GM23338 (cell line): ENCODE results near the gene UBN1. TPM values are rescaled to one million over a fixed set of nuclear protein-coding genes. Genes with fewer than 3 reads are reported as not detected.

Experiments
- ATAC-seq: fragments of 200-7000 bp; cut with Tn5 transposase; 3 replicates; pipeline ENCODE4 v1.9.1; 2020
- DNase-seq: peaks from one replicate; pipeline ENCODE4 v3.0.0-alpha.2; 2015; ENCODE audit warnings: low spot score
- H2AFZ ChIP-seq: fragments of 200-600 bp; sonication (generic); 2 replicates; pipeline ENCODE4 v1.8.0; 2016; ENCODE audit warnings: antibody characterized with exemption, mild to moderate bottlenecking, moderate library complexity
- H3F3A ChIP-seq: fragments of 200-600 bp; sonication (generic); replicated peaks from 2 replicates; pipeline ENCODE4 v1.8.0; 2017; ENCODE audit warnings: antibody characterized with exemption, mixed run types, low read depth
- H3K27ac ChIP-seq: fragments of 200-600 bp; sonication (generic); 2 replicates; pipeline ENCODE4 v1.6.1; 2016; ENCODE audit warnings: low read depth
- H3K27me3 ChIP-seq: fragments of 200-600 bp; sonication (generic); 2 replicates; pipeline ENCODE4 v1.8.0; 2016; ENCODE audit warnings: mild to moderate bottlenecking, mixed run types, moderate library complexity; ENCODE audit not compliant: insufficient read depth
- H3K36me3 ChIP-seq: fragments of 200-600 bp; sonication (generic); 2 replicates; pipeline ENCODE4 v1.8.0; 2016; ENCODE audit warnings: mild to moderate bottlenecking; ENCODE audit not compliant: insufficient read depth
- H3K4me1 ChIP-seq: fragments of 200-600 bp; sonication (generic); 2 replicates; pipeline ENCODE4 v1.8.0; 2016; ENCODE audit warnings: mild to moderate bottlenecking, moderate library complexity; ENCODE audit not compliant: insufficient read depth
- H3K4me2 ChIP-seq: fragments of 200-600 bp; sonication (generic); 2 replicates; pipeline ENCODE4 v1.7.1; 2017; ENCODE audit warnings: mixed run types
- H3K4me3 ChIP-seq: fragments of 200-600 bp; sonication (generic); 2 replicates; pipeline ENCODE4 v1.6.1; 2016; ENCODE audit warnings: mixed run types
- H3K79me2 ChIP-seq: fragments of 200-600 bp; sonication (generic); replicated peaks from 2 replicates; pipeline ENCODE4 v1.8.0; 2017; ENCODE audit warnings: mild to moderate bottlenecking; ENCODE audit not compliant: insufficient read depth
- H3K9me2 ChIP-seq: fragments of 200-600 bp; sonication (generic); 2 replicates; pipeline ENCODE4 v1.8.0; 2017; ENCODE audit not compliant: insufficient read depth
- H4K20me1 ChIP-seq: fragments of 200-600 bp; sonication (generic); replicated peaks from 2 replicates; pipeline ENCODE4 v1.8.0; 2017; ENCODE audit warnings: mild to moderate bottlenecking; ENCODE audit not compliant: insufficient read depth
- H3K27ac Mint-ChIP-seq: 2 replicates; pipeline ENCODE4 v1.8.0; 2020; ENCODE audit warnings: inconsistent platforms, mild to moderate bottlenecking, moderate library complexity, mixed read lengths
- H3K27me3 Mint-ChIP-seq: 3 replicates; pipeline ENCODE4 v1.8.0; 2022; ENCODE audit warnings: low read depth, mild to moderate bottlenecking, moderate library complexity, mixed read lengths, inconsistent platforms; ENCODE audit not compliant: insufficient read depth, poor library complexity
- H3K36me3 Mint-ChIP-seq: 3 replicates; pipeline ENCODE4 v1.8.0; 2021; ENCODE audit warnings: low read depth, mild to moderate bottlenecking, inconsistent platforms, moderate library complexity, mixed read lengths
- H3K4me1 Mint-ChIP-seq: 3 replicates; pipeline ENCODE4 v1.8.0; 2020; ENCODE audit warnings: mild to moderate bottlenecking, inconsistent platforms, mixed read lengths
- H3K4me3 Mint-ChIP-seq: 3 replicates; pipeline ENCODE4 v1.8.0; 2021; ENCODE audit warnings: moderate library complexity, mild to moderate bottlenecking, inconsistent platforms, mixed read lengths
- H3K9me3 Mint-ChIP-seq: 3 replicates; pipeline ENCODE4 v1.8.0; 2020; ENCODE audit warnings: moderate library complexity, mild to moderate bottlenecking, inconsistent platforms, mixed read lengths
- CREB1 ChIP-seq: fragments of 250-450 bp; sonication (Bioruptor Pico); IDR thresholded peaks from 2 replicates; pipeline ENCODE4 v1.5.0; 2020; ENCODE audit warnings: low read depth, mild to moderate bottlenecking, moderate library complexity
- EZH2 ChIP-seq: fragments of 200-600 bp; sonication (generic); IDR thresholded peaks from one replicate; pipeline ENCODE4 v1.8.0; 2017; ENCODE audit warnings: antibody characterized with exemption, mild to moderate bottlenecking, low read depth; ENCODE audit not compliant: unreplicated experiment
- EZH2phosphoT487 ChIP-seq: fragments of 200-600 bp; sonication (generic); IDR thresholded peaks from one replicate; pipeline ENCODE4 v1.8.1; 2018; ENCODE audit warnings: antibody characterized with exemption; ENCODE audit not compliant: unreplicated experiment
- JUNB ChIP-seq: IDR thresholded peaks from one replicate; pipeline ENCODE4 v1.6.1; 2016; ENCODE audit warnings: antibody characterized with exemption; ENCODE audit not compliant: unreplicated experiment
- POLR2AphosphoS5 ChIP-seq: IDR thresholded peaks from 2 replicates; pipeline ENCODE4 v1.6.1; 2016; ENCODE audit warnings: antibody characterized with exemption, low read depth
- REST ChIP-seq: IDR thresholded peaks from one replicate; pipeline ENCODE4 v1.6.1; 2018; ENCODE audit warnings: antibody characterized with exemption; ENCODE audit not compliant: unreplicated experiment
- ZNF331 ChIP-seq: fragments of 250-450 bp; sonication (Bioruptor Pico); IDR thresholded peaks from 2 replicates; pipeline ENCODE4 v1.5.0; 2020; ENCODE audit warnings: low read depth, mild to moderate bottlenecking, moderate library complexity
- ZNF462 ChIP-seq: fragments of 250-450 bp; sonication (Bioruptor Pico); IDR thresholded peaks from 2 replicates; pipeline ENCODE4 v1.5.0; 2020; ENCODE audit warnings: mild to moderate bottlenecking, moderate library complexity
- polyA plus RNA-seq: library from polyadenylated mRNA; unstranded; fragments of >200 nt; fragmentation: Nextera tagmentation; extraction: Ambion mirVana; gene quantifications from 2 replicates; pipeline ENCODE4 v1.2.1, GENCODE V29; 2016
- total RNA-seq: library from RNA; depleted of rRNA; stranded (reverse); fragments of >200 nt; shearing (Covaris generic); gene quantifications from 2 replicates; pipeline ENCODE4 v1.2.3, GENCODE V29; 2014

Gene UBN1
- total and polyA plus RNA-seq, 2 experiments from 2014 or later = 18.3 to 46.8 TPM

GRCh38 chr16:4837733-4838501 is 9.4 kb upstream of the UBN1 start:
- H3F3A ChIP-seq = 0 out of 2 replicates have a peak, but pooled peaks cover 16% of the 10 kb centered on the region
- Mint-ChIP-seq H3K36me3 (peaks cover 68% of the 10 kb centered on the region), H3K9me3 (no peaks in the 10 kb centered on the region), H3K27ac (no peak overlapping the region), H3K4me1 (no peaks in the 10 kb centered on the region), H3K4me3 (no peak overlapping the region), H3K27me3 (peaks cover 2% of the 10 kb centered on the region)
- no peak overlapping the region for H3K4me3 ChIP-seq
- H3K36me3 ChIP-seq = peaks cover 38% of the 10 kb centered on the region
- ATAC-seq = no peak
- no peaks in the 10 kb centered on the region for H3K27me3 ChIP-seq
- no peak for DNase-seq
- H3K79me2 ChIP-seq = peaks cover 27% of the 10 kb centered on the region
- TF ChIP-seq ZNF462 (CRISPR knock-in tag) (no peak), EZH2 (no peak)
- no peak overlapping the region for H3K4me2 ChIP-seq
- H3K9me2 ChIP-seq = no peaks in the 10 kb centered on the region
- no peak overlapping the region for H2AFZ ChIP-seq
- H3K4me1 ChIP-seq = no peaks in the 10 kb centered on the region
- no peak overlapping the region for H3K27ac ChIP-seq
- peaks cover 12% of the 10 kb centered on the region for H4K20me1 ChIP-seq

- TF ChIP-seq EZH2phosphoT487 (no peak), ZNF331 (CRISPR knock-in tag) (no peak), CREB1 (CRISPR knock-in tag) (no peak), REST (no peak), POLR2AphosphoS5 (no peak), JUNB (no peak)
- no peaks in the 10 kb centered on the region for H3K9me2 ChIP-seq
- H3K4me2 ChIP-seq = no peak overlapping the region
- ATAC-seq (no peak), DNase-seq (peak; percentile 8)
- peaks cover 53% of the 10 kb centered on the region for H3K36me3 ChIP-seq
- Mint-ChIP-seq H3K9me3 (no peaks in the 10 kb centered on the region), H3K4me3 (no peak overlapping the region), H3K36me3 (peaks cover 76% of the 10 kb centered on the region), H3K27ac (no peak overlapping the region), H3K4me1 (no peaks in the 10 kb centered on the region), H3K27me3 (peaks cover 2% of the 10 kb centered on the region)
- H4K20me1 ChIP-seq = peaks cover 25% of the 10 kb centered on the region
- no peak overlapping the region for H3K4me3 ChIP-seq
- H3K4me1 ChIP-seq = no peaks in the 10 kb centered on the region
- H3K27ac ChIP-seq = no peak overlapping the region
- H3F3A ChIP-seq = peaks cover 17% of the 10 kb centered on the region; the same call in 1 of the 2 replicates
- peaks cover 34% of the 10 kb centered on the region for H3K79me2 ChIP-seq
- no peaks in the 10 kb centered on the region for H3K27me3 ChIP-seq
- H2AFZ ChIP-seq = no peak overlapping the region
Measured at GRCh38 chr16:4839942-4840341, 7.3 kb upstream of the UBN1 start.
